Stimulated activated CD4-positive, alpha-beta T cell treated with anti-CD3 and anti-CD28 coated beads, Interleukin-1b, Interleukin-23, amount 100 ng/mL, for 4 hours (primary cell): ENCODE data around the gene IFITM2.
"Not testable (repeated sequence)": the region's sequence is repeated elsewhere in the genome, so short reads cannot be mapped to it uniquely, and the experiment has no call there.

ENCODE experiments used
- DNase-seq, 2 donors: peaks; one replicate each; pipeline ENCODE4 v3.0.0-alpha.2; 2020; ENCODE audit warnings: low read depth in 2 of 2

The IFITM2 gene

GRCh38 chr11:281486-282161 lies 26.0 kb upstream of the IFITM2 start:
- no peak for DNase-seq

- DNase-seq, result no peak
Observed at GRCh38 chr11:282171-282570, 25.4 kb upstream of the IFITM2 start.

GRCh38 chr11:282630-283360 lies 24.8 kb upstream of the IFITM2 start:
- no peak for DNase-seq

GRCh38 chr11:283405-284104 lies 24.1 kb upstream of the IFITM2 start:
- DNase-seq, result no peak

GRCh38 chr11:284105-285020 lies 23.3 kb upstream of the IFITM2 start:
- no peak for DNase-seq

- no peak for DNase-seq
Observed at GRCh38 chr11:285021-285893, 22.4 kb upstream of the IFITM2 start.

GRCh38 chr11:285894-286220 lies 21.8 kb upstream of the IFITM2 start:
- DNase-seq, result no peak

GRCh38 chr11:286977-287820 lies 20.4 kb upstream of the IFITM2 start:
- DNase-seq, result not testable (repeated sequence)

- no peak for DNase-seq
Observed at GRCh38 chr11:287821-288477, 19.7 kb upstream of the IFITM2 start.

GRCh38 chr11:288478-289397 lies 18.9 kb upstream of the IFITM2 start, which contains the start of gene PGGHG:
Gene PGGHG (plus strand): TSS chr11:289126. CDS start chr11:289817, 691 bp downstream.
- DNase-seq, result no peak

- DNase-seq, result no peak
Observed at GRCh38 chr11:289398-289711, 18.3 kb upstream of the IFITM2 start.

GRCh38 chr11:289712-290620 lies 17.6 kb upstream of the IFITM2 start:
- no peak for DNase-seq

GRCh38 chr11:290621-291231 lies 16.9 kb upstream of the IFITM2 start:
- no peak for DNase-seq

- DNase-seq, result no peak
Observed at GRCh38 chr11:291281-292210, 16.1 kb upstream of the IFITM2 start.

GRCh38 chr11:292211-293121 lies 15.2 kb upstream of the IFITM2 start:
- no peak for DNase-seq
